GM19324 (cell line): ENCODE results near the gene HDHD3.
"Not testable (repeated sequence)": the region's sequence is repeated elsewhere in the genome, so short reads cannot be mapped to it uniquely, and the experiment has no call there.

ENCODE experiments used
- ATAC-seq: cut with Tn5 transposase; IDR thresholded peaks from one replicate; pipeline ENCODE4 v1.9.1; 2021; ENCODE audit warnings: mild to moderate bottlenecking, moderate library complexity; ENCODE audit not compliant: unreplicated experiment, low FRiP score

HDHD3 gene, protein sequence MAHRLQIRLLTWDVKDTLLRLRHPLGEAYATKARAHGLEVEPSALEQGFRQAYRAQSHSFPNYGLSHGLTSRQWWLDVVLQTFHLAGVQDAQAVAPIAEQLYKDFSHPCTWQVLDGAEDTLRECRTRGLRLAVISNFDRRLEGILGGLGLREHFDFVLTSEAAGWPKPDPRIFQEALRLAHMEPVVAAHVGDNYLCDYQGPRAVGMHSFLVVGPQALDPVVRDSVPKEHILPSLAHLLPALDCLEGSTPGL

DNA sequence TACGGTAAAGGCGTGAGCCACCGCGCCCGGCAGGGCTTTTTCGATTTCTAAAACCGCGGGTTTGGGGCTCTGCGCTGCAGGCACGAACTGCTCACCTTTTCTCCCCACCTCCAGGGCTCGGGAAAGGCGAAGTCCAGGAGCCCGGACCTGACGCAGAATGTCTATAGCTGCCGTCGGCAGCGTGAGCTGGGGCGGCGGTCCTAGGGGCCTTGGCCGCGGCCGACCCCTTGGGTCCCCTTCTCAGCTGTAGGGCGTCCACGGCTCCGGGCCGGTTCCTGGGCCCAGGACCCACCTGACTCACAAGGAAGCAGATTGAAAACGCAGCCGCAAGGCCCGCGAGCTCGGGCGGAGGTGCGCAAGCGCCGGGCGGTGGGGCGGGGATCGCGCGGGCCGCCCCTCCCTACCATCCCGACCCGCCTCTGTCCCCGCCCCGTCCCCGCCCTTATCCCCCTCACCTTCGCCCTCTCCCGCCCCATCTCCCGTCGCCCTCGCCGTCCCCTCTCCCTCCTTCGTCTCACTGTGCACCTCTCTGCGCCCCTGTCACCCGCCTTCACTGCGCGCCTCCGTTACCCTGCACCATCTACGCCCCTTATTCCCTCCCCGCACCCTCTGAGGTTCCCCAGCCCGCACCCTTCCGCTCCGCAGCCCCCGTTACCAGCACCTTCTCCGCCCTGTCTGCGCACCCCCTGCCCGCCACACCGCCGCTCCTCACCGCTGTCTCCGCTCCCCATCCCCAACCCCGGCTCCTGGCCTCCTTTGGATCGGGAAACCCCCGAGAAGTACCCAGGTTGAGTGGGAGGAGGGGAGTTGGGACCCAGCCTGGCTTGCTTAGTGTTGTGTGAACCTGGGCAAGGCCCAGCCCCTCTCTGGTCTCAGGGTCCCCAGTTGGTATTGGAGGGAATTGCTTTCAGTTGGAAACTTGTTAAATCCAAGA lies at the start of gene HDHD3:
Gene HDHD3, minus strand, starts transcription at position 353 of the 934 bp plus-strand sequence. CDS start 2,632 bp downstream, outside the sequence.
- ATAC-seq, result peak; percentile 90

DNA sequence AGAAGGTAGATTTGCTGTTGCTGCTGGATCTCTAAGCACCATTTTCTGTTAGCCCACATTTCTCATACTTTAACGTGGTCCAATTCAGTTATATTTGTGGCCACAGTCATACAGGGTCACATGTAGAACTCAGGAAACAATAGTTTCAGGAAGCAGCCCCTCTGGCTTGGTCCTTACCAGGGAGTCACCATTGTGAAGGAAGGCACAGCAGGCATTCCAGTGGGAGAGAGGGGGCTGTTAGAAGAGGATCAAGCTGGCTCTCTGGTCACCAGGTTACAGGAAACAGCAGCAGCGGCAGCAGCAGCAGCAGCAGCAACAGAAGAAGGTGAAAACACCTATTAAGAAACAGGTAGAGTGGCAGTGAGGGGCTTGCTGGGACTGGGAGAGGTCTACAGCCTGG lies 48.3 kb upstream of the HDHD3 start:
- no peak for ATAC-seq

DNA sequence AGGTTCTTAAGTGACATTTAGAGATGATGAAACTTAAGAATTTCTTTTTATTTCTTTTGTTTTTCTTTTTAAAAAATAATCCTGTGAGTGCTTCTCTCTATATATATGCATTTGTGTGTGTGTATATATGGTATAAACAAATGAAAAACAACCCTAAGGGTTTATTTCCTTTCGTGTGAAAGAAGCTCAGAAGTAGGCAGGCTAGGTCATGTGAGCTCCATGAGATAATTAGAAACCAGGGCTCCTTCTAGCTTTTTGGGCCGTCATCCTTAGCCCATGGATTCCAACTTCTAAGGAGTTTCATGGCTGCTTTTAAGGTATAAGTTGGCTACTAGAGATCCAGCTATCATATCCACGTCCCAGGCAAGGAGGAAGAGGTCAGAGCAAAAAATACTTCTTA lies 44.9 kb upstream of the HDHD3 start:
- no peak for ATAC-seq

DNA sequence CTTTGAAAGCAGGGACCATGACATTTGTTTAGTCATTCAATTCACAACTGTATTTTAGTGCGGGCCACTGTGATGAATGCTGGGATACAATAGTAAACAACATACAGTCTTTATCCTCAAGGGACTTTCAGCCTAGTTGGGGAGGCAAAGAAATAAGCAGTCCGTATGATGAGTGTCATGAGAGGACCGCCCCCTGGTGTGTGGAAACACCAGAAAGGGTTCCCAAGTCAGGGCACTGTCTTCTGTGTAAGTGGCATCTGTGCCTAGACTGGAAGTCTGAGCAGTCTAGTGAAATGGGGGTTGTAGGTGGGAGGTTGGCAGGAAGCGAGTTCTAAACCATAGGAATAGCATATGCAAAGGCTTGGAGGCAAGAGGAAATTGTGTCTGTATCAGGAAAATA lies 40.6 kb upstream of the HDHD3 start:
- ATAC-seq, result no peak

DNA sequence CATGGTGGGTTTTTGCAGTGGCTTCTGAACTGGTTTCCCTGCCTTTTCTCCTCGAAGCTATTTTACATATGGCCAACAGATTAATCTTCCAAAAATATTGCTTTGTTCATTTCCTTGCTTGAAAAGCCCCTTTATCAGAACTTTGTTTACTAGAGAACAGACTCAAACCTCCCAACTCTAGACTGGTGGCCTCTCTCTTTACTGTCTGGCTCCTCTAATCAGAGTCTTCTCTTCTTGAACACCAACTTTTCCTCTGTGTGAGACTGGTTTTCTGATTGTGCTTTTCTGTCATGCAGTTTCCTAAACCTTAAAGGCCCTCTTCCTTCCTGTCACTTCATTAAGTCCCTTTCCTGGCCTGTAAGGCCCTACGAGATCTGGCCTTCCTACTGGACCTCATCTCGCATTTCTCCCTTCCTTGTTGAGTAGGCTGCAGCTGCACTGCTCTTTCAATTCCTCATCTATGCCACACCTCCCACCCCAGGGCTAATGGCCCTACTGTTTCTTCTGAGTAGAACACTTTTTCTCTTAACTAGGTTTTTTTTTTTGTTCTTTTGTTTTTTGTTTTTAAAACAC lies 39.4 kb upstream of the HDHD3 start:
- peak; percentile 97 for ATAC-seq

DNA sequence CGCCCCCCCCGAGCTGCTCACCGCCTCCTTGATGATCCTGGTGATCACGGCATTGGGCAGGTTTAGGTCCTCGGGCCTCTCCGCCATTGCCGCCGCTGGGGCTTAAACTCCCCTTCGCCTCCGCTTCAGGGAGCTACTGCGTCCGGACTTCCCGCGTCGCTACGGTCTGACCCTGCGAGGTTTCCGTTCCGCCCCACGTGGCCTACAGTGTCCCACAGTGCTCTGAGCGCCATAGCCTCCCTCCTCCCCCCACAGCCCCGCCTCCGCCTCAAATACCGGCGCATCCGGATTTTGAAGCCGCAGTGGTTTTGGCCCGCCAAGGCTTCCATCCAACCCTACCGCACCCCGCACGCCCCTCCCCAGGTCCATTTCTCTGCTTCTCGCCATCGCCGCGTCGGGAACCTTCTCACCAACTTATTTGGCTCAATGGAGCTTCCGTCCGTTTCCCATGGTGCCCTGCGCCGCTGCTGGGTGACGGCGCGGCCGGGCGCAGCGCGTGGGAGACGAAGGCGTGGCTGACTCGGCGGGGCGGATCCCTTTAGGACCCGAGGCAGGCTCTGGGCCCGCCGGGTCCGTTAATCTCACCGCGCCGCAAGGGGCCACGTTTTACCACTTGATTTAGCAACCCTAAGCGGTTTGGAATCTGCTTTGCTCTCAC lies 33.5 kb upstream of the HDHD3 start, which contains the start of the genes C9orf43 and POLE3:
Gene C9orf43, plus strand, starts transcription at position 541 of the 658 bp plus-strand sequence. CDS start 2,747 bp downstream, outside the sequence.
Gene POLE3, minus strand, starts transcription at position 469 of the 658 bp plus-strand sequence. Its CDS starts 382 bp downstream, at position 87.
- ATAC-seq, result peak; percentile 95

DNA sequence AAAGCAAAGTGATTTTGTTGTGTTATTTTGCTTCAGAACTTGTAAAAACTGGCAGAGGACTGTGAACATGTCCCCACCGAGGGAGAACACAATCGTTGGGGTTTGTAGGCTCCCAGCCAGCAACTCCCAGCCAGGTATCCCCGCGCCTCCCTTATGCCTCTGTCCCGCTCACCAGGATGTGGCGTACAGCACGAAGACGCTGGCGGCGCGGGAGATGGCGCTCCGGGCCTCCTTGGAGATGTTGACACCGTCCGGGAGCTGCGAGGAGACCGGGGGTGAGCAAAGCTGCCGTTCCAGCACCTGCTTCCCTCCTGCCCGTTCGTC lies 33.1 kb upstream of the HDHD3 start:
- ATAC-seq, result no peak

DNA sequence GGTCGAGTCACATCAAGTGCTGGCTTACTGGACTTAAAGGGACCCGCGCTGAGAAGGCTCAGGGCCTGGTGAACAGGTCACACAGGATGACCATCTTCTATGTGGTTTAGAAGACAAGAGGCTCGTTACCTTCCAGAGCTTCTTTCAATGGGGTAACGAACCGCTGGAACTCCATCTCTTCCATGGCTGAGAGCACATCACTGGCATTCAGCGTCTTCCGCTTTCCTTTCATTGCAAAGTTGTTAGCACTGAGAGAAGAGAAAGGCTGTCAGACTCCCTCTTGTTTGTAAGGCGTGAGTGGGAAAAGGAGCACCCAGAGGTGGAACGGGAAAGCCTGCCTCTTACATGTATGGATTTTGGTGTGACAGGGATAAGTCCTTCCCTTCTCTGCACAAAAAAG lies 32.7 kb upstream of the HDHD3 start:
- ATAC-seq, result no peak

DNA sequence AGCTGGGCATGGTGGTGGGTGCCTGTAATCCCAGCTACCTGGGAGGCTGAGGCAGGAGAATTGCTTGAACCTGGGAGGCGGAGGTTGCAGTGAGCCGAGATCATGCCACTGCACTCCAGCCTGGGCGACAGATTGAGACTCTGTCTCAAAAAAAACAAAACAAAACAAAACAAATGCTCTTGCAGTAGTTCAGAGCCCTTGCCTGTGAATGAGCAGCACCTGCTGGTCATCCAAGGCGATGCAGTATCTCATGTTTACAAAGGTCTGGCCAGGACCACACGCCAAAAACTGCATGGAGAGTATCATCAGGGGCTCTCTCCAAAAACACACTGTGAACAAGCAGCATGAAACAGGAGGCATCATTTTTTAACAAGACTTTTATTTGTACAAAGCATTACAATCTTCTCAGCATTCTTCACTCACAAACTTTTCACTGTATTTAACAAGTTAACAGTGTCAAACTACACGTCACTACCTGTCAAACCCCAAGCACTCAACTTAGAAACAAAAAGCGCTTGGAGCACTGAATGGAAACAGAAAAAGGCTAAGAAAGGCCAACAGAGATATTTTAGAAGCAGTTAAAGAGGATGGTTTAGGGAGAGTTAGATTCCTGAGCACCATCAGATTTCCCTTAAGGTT lies 30.2 kb upstream of the HDHD3 start:
- ATAC-seq, result not testable (repeated sequence)

DNA sequence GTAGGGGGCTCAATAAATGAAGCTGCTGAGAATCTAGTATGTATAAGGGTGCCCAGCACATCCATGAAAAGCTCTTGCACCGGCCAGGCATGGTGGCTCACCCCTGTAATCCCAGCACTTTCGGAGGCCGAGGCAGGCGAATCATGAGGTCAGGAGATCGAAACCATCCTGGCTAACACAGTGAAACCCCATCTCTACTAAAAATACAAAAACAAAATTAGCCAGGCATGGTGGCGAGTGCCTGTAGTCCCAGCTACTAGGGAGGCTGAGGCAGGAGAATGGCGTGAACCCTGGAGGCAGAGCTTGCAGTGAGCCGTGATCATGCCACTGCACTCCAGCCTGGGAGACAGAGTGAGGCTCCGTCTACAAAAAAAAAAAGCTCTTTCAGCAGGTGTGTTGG lies 29.6 kb upstream of the HDHD3 start:
- ATAC-seq, result not testable (repeated sequence)

DNA sequence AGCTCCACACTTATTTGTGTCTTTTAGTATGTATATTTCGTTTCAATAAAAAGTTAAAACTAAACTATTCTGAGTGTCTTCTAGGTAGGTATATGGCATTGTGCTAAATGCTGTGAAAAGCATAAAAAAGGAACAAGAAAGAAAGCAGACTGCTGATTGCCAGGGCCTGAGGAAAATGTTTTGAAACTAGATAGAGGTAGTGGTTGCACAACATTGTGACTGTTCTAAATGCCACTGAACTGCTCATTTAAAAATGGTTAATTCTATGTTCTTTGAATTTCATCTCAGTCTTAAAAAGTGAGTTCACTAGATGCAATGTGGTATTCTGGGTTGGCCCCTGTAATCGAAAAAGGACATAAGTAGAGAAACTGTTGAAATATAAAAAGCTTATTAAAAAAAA lies 26.9 kb upstream of the HDHD3 start:
- no peak for ATAC-seq

DNA sequence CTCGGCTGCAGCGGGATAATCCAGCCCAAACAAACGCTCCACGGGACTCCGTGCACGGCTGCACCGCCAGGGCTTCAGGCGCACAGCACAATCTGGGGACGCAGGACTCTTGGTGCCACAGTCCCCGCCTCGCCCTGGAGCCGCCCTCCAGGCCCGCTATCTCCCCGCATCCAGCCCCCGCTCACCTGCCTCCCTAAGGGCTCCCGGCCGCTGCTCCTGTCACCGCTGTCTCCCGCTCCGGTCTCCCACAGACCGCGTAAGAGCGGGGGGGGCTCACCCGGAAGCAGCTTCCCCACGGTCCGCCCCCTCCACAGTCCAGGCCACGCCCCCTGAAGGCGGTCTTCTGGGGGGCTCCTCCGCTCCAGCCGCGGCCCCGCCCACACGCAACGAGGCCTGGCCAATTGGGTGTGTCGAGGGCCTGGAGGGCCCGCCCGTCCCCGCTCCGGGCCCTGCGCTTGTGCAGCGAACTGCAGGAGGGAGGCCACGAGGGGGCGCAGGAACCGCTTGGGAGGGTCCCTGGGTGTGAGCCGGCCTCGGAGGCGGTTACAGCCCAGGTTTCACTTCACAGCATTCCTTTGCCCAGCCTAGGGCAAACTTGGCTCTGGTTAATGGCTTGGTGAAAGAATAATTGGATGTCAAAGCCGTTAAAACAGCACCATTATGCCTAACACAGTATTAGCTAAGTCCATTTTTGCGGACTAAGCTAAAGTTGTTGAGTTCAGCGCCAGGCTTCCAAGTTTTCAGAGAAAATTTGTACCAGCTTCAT lies 24.4 kb upstream of the HDHD3 start, which contains the start of gene ALAD:
Gene ALAD, minus strand, starts transcription at position 258 of the 766 bp plus-strand sequence. CDS start 7,725 bp downstream, outside the sequence.
- peak; percentile 100 for ATAC-seq

DNA sequence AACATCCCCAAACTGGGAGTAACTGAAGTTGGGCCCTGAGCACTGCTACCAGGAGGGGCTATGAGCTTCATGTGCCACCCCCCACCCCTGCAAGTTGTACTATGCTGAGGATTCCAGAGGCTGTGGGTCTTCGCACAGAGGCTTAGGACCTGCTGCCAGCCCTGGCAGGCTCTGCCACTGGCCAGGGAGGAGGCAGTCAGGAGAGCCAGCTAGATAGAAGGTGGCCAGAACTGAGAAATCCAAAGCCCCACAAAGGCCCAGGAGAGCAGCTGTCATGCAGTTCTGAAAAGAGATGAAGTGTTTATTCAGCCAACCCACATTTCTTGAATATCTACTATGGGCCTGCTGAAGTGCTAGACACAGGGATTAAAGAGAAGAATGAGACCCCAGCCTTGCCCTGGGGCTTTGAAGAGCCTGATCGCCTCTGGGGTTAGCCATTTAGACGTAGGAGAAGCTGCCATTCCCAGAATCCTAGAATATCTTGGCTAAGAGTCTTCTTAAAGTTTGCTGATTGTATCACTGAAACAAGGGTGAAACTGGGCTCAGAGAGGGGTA lies 22.9 kb upstream of the HDHD3 start:
- no peak for ATAC-seq

DNA sequence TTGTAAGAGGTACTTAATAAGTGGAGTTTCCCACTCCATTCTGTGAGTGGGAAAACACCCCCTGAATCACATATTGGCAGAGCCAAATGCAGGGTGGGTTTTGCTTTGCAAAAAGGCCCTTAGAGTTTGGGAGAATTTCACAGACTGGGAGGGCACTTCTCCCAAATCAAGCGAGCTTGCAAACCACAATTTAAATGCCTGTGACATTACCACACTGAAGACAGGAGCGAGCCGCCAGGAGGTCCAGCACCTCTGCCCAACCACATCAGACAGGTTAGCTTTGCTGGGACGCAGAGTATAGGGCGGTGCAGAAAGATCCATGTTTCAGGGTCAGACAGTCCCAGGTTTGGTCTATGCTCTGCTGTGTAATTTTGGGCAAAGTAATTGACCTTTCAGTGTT lies 22.0 kb upstream of the HDHD3 start:
- ATAC-seq, result no peak

DNA sequence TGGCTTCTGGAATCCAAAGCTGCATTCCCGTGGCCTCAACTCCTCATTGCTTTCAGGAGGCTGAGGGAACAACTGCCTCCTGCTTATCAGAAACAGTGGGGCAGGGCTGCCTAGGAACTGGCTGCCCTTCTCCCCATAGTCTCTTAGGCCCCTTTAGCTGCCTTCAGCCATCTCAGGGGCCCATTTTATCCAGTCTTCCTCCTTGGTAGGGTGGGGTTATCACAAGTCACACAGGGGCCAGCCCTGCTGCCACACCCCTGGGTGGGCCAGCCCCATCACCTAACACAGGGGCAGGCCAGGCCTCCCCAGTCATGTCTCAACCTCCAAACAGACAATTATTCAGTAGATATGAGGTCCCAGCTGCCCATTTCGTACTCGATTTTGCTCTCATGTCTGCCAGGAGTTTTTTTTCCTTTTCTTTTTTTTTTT lies 20.4 kb upstream of the HDHD3 start:
- ATAC-seq, result no peak

DNA sequence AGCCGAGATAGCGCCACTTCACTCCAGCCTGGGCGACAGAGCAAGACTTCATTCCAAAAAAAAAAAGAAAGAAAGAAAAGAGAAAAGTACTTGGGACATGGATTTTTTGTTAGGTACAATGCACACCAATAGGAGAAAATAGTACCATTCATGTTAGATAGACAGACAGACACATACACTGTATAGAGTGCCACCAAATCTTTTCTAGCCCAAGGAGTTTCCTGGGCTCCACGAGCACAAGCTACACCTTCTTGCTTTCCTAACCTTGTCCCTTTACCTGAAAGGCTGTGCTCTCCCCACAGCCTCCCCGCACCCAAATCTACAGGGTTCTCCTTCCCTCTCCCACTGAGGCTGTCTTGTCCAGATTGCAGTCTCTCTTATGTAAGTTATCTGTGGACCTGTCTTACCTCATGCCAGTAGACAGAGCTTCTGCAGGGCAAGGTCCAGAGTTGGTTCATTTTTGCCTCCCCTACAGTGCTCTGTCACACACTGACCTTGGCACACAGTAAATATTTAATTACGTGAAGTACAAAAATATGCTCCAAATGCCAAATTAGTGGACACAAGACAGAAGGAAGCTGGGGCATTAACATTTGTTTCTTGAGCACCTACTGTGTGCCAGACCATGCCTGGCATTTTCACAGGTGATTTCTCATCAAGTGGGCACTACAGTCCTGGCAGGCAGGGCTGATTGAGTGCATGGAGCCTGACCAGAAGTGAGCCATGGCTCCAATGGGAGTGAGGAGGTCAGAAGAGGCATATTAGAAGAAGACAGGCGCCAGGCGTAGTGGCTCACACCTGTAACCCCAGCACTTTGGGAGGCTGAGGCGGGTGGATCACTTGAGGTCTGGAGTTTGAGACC lies 18.4 kb upstream of the HDHD3 start:
- ATAC-seq, result no peak

DNA sequence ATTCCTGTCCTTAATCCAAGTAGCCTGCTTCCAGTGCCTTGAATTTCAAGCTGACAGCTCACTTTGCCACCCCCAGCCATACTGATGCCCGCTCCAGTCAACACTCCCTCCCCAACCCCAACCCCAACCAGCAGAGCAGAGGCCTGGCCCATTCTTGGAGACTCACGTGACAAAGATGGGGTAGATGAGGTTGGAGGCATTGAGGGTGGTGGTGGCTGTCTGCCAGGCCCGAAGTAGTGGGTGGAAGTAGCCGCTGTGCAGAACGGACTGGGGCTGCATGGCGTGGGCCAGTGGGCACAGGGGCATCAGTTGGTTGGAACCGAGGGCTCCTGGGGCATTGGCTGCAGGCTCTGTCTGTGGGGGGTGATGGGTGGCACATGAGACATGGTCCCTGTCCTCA lies 16.5 kb upstream of the HDHD3 start:
- ATAC-seq, result no peak

DNA sequence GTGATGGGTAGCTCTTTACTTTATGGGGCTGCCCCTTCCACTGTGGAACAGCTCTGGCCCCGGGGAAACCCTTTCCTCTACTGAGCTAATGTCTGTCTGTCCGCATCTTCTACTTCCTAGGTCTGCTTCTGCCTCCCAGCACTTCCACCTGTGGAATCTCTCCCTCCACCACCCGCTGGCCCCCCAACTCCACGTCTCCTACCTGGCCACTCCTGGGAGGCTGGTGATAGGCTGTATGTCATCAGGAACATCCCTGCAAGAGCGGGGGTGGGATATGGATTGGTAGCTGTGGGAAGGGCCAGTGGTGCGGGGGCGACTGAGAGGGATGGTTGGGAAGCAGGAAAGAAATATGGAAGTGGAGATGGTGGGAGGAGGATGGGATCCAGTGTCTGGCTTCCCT lies 15.1 kb upstream of the HDHD3 start:
- no peak for ATAC-seq
